GM21619 (cell line): ENCODE results near the gene ARHGEF10L.

Experiments used
- ATAC-seq: cut with Tn5 transposase; IDR thresholded peaks from one replicate; pipeline ENCODE4 v1.9.1; 2021; ENCODE audit not compliant: unreplicated experiment

Gene ARHGEF10L

DNA sequence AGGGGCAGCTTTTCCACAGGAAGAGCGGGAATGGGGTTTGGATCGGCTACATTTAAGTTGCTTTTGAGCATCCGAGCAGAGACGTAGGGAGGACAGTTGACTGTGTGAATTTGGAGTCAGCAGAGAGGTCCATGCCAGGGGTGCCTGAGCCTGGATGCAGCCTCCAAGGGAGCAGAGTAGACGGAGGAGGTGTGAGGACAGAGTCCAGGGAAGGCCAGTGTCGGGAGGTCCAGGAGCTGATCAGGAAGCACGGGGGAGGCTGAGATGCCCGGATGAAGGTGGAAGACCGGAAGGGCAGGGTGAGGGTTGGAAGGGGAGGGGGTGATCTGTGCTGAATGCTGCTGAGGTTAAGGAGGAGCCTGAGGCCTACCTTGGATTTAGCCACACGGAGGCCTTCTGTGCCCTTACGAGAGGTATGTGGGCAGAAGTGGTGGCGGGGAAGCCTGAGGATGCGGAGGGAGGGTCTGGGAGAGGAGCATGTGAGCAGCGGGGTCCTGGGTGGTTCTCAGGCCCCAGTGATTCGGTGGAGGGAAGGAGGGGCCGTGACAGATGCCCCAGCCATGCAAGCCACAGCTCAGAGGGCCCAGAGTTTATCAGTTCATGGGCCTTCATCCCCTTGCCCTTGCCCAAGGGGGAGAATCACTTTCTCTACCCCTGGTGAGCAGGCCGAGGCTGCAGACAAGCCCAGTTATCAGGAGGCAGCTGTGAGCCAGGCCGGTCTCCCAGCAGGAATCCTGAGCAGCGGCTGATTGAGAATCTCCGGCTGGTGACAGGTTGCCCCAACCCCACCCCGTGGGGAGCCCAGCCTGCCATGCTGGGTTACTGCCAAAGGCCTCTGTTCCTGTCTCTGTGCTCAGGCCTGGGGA lies 161.7 kb downstream of the ARHGEF10L start:
- no peak for ATAC-seq

DNA sequence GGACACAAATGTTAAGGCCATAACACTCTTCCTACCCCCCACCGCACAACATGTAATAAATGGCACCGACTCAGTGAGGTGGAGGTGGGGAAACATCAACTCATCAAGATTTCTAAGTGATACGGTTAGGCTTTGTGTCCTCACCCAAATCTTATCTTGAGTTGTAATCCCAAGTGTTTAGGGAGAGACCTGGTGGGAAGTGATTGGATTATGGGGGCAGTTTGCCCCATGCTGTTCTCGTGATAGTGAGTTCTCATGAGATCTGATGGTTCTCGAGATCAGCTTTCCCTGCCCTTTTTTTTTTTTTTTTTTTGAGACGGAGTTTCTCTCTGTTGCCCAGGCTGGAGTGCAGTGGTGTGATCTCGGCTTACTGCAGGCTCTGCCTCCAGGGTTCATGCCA lies 164.7 kb downstream of the ARHGEF10L start:
- ATAC-seq: no peak

- no peak for ATAC-seq
Measured at GRCh38 chr1:17706445-17706844, 166.9 kb downstream of the ARHGEF10L start.

DNA sequence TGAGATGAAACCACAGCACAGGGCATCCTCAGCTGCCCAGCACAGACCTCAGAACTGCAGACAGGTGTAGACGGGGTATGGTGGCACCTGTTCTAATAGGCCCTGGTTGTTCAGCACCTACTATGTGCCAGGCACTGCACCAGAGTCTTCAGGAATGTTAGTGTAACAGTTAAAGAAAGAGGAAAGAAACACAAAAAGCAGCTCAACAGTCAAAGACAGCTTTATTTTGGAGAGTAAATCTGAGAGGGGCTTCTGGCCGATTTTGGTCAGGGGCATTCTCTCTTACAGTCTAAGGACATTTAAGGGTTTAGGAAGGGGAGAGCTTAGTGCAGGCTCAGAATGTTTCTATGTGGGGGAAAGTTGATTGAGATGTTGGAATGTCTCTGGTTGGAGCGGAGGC lies 170.5 kb downstream of the ARHGEF10L start:
- ATAC-seq: no peak

DNA sequence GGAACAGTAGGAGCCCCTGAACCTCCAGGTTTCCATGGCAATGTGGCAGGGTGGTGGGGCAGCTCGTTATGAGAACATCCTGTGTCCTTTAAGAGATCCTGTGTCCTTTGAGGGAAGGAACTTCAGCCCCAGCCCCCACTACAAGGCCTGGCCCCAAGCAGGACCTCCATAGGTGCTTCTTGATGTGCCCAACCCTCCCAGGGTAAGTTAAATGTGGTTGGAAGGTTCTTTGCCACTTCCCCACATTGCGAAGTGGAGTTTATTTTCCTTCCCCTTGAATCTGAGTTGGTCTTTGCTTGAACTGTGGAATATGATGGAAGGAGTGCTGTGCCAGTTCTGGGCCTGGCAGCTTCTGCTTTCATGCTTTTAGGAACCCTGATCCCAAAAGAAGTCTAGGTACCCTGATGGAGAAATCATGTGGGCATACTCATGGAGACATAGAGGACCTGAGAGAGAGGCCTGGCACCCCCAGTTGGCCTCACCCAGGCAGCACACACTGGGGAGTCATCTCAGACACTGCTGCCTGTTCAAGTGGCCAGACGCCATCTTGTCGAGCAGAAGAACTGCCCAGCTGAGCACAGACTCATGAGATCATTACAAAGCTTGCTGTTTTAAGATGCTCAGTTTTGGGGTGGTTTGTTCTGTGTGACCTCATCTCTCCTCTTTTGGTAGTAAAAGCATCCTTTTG lies 171.5 kb downstream of the ARHGEF10L start:
- no peak for ATAC-seq

DNA sequence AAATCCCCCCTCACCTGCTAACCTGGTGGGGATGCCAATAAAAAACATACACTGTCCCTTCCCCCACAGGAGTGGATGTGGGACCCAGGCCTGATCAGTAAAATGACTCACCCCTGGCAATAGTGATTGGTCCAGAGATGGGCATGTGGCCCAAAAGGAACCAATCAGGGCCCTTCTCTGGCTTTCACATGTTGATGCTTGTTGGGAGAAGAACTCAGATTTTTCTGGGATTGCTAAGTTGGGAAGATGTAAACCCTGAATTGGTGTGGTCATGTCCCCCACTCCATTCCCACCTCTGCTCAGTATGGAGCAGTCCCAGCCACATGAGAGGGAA lies 172.0 kb downstream of the ARHGEF10L start:
- no peak for ATAC-seq

- no peak for ATAC-seq
Measured at GRCh38 chr1:17711941-17712340, 172.4 kb downstream of the ARHGEF10L start.

DNA sequence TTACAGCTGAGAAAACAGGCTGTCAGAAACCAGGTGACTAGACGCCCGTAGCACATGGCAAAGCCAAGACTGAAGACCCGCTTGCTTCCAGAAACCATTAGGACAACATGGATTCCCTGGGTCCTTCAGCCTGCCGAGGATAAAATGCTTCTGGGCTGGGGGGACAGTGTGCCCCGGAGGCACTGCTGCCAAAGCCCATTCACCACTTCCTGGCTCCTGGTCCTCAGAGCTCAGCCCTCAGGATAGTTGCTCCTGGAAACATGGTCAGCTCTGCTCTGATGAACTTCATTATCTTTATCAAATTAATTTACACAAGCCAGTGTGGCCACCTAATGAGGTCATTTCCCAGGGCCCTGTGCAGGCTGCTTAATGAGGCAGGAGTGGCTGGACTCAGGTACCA lies 174.5 kb downstream of the ARHGEF10L start:
- ATAC-seq: no peak

DNA sequence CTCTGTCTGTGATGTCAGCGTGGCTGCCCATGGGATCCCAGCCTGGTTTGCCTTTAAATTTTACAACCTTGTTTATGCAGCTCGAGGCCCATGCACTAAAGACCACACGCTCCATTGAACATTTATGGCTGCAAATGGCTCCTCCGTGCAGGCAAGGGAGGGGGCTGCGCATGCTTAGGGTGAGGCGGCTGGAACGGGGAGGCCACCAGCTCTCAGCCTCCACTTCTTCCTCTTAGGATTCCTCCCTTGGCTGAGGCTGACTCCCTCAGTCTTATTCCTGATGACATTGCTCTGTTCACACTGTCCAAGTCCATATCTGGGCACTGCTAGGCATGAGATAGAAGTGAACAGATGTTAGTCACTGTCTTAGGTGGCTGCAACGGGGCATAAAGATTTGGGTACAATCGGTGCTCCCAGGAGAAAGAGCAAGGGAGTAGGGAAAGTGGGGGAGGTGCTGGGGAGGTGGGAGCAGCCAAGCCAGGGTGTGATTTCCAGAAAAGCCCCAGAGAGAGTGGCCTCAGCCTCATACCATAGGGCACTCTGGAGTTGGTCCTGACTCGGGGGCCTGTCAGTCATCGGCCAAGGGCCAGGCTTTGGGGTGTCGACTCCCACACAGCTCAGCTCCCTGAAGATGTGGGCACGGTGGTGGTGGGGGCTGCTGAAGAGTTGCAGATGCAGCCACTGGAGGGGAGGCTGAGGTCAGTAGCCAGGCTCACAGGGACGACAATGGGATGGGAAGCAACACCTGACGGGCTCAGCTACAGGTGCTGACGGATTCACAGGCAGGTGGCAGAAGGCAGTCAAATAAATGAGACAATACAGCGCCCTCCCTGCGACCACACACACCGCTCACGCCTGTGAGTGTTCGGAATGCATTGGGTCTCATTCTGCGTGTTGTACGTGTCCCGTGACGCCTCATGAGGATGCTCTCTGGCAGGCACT lies 178.4 kb downstream of the ARHGEF10L start:
- ATAC-seq: no peak

- ATAC-seq: no peak
Measured at GRCh38 chr1:17719874-17720273, 180.4 kb downstream of the ARHGEF10L start.

- ATAC-seq: no peak
Measured at GRCh38 chr1:17721444-17721843, 181.9 kb downstream of the ARHGEF10L start.

DNA sequence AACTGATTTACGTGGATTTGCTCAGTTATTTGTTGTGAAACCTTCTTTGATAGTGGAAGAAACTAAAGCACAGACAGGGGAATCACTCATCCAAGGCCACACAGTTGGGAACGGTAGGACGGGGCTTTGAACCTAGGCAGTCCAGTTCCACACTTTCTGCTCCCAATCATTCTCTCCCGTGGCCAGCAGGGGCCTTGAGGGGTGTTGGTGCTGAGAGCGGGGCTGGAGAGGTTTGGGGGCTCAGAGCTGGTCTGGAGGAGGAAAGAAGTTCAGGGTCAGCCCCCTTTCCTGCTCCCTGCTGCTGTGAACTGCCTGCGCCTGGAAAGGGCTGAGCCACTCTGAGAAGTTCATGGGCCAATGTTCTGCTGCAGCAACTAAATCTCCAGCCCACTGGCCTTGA lies 184.2 kb downstream of the ARHGEF10L start:
- ATAC-seq: no peak

- ATAC-seq: no peak
Measured at GRCh38 chr1:17724150-17724549, 184.7 kb downstream of the ARHGEF10L start.

DNA sequence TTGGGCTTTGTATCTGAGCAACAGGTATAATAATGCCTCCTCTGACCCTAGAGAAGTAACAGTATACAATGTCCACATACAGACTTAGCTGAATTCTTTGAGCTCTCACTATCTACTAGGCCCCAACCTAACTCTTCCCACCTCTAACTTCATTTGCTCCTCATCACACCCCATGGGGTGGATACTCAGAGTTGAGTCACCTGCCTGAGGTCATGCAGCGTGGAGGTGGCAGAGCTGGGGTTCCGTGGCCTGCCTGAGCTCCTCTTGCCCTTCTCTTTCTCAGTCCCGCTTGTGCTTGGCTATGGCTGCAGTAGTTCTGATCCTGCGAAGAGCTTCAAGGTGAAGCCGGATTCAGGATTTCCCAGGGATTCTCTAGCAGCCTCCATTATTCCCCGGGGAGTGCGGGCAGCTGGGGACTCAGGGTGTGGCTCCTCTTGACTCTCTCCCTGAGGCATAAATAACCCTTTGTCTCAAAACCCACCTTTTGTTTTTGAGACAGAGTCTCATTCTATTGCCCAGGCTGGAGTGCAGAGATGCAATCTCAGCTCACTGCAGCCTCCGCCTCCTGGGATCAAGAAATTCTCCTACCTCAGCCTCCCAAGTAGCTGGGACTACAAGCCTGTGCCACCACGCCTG lies 185.7 kb downstream of the ARHGEF10L start:
- ATAC-seq: no peak

DNA sequence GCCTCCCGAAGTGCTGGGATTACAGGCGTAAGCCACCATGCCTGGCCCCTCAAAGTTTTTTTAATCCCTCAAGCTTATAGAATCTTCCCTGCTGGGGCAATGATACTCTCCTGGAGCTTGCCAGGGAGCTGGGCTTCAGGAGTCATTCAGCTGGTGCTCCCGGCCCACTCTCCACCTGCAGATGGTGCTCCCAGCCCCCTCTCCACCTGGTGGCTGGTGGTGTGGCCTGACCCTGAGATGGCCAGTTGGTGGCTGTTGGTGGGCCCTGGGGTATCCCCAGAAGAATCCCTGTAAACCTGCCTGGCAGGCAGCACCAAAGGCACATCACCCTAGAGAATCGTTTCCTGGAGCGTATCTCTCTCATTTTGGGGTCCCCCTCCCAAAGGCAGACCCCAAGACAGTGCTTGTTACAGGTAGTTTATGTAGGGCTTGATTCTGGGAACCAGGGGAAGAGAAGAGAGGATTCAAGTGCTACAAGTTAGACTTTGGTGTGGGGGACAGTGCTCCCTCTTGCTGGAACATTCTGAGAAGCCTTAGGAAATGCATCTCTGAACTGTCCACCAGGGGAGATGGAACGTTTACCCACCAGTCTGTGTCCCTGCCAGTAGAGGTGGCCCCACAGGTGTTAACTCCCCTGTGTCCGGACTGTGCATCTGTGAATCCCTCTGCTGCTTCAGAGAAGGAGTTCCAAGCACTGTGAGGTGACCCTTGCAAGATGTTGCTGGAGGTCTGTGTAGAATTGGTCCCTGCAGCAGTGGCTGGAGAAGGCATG lies 186.5 kb downstream of the ARHGEF10L start:
- no peak for ATAC-seq

DNA sequence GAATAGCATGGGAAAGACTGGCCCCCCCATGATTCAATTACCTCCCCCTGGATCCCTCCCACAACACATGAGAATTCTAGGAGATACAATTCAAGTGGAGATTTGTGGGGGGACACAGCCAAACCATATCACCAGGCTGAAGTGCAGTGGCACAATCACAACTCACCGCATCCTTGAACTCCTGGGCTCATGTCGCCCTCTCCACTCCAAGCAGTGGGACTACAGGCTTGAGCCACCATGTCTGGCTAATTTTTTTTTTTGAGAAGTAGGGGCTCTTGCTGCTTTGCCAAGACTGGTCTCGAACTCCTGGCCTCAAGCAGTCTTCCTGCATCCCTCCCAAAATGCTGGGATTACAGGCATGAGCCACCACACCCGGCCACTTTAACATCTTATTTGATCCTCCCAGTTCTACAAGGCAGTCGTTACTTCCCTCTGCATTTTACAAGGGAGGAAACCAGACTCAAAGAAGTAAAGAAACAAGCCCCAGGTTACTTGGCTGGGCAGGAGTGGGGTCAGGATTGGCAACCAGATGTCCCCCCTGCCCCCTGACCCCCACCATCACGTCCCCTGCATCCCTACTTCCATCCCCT lies 188.7 kb downstream of the ARHGEF10L start:
- ATAC-seq: no peak

DNA sequence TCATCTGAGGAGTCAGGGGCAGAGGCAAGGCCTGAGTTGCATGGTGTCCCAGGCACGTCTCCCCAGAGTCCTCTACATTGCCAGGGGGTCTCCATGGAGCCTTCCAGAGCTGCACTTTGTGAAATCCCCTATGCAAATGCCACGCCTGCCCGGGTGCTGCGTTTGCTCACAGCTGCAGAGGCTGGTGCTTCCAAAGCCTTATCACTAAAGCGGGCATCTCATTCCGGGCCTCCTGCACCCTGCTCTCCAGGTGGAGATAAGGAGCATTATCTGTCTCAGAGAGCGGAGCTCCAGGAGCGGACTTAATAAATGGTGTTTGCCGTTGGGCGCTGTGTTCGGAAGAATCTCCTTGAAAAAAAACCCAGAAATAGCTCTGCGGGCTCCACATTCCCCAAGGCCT lies 189.8 kb downstream of the ARHGEF10L start:
- no peak for ATAC-seq

DNA sequence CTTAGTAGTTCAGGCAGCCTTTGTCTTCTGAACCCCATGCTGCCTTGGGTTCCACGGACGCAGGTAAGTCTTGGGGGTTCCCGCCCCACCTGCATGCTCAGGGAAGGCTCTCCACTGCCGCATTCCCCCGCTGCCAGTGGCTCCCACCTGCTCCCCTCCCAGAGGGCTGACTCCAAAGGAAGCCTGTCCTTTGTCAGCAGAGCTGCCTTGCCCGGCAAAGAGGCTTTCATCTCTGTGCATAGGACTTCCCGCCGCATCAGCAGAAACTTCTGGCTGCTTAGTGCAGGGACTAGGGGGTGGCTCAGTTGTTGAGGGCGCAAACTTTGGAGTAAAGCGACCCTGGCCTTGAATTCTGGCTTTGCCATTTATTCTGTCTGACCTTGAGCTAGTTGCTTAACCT lies 190.4 kb downstream of the ARHGEF10L start:
- no peak for ATAC-seq

- no peak for ATAC-seq
Measured at GRCh38 chr1:17731460-17731859, 192.0 kb downstream of the ARHGEF10L start.

DNA sequence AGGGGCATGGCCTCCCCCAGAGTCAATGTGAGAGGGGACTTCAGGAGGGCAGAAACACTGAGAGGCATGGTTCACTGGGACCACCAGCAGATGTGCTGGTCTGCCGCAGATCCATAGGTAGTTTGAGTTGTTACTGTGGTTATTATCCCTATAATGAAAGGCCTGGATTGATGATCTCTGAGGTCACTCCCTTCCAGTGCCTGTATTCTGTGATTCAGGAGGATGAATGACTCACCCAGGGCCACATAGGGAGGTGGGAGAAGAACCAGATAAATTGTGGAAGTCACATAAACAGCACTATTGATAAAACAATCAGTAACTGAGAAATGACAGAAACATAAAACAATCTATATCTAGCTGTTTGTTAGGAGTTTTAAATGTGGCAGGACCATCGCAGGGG lies 193.0 kb downstream of the ARHGEF10L start:
- ATAC-seq: no peak
